NCI-H82 treated with DMSO at 0.1 percent for 48 hours (cell line): Measurements from ENCODE around the gene SMIM24.

Source experiments
- DNase-seq: peaks from one replicate; lab custom pipeline; 2025; ENCODE audit not compliant: unreplicated experiment; lab: John Stamatoyannopoulos, UW

SMIM24 gene

GRCh38 chr19:3499738-3500428 lies 19.6 kb upstream of the SMIM24 start:
- DNase-seq, result no peak

- no peak for DNase-seq
Observed at GRCh38 chr19:3497757-3498520, 17.6 kb upstream of the SMIM24 start.

- no peak for DNase-seq
Observed at GRCh38 chr19:3496392-3497273, 16.3 kb upstream of the SMIM24 start.

- no peak for DNase-seq
Observed at GRCh38 chr19:3494559-3494958, 14.2 kb upstream of the SMIM24 start.

GRCh38 chr19:3494051-3494450 lies 13.7 kb upstream of the SMIM24 start:
- DNase-seq, result no peak

GRCh38 chr19:3493651-3494050 lies 13.3 kb upstream of the SMIM24 start:
- DNase-seq, result no peak

GRCh38 chr19:3492919-3493318 lies 12.6 kb upstream of the SMIM24 start:
- DNase-seq, result no peak

GRCh38 chr19:3492131-3492839 lies 12.0 kb upstream of the SMIM24 start:
- DNase-seq, result no peak

- DNase-seq, result no peak
Observed at GRCh38 chr19:3491396-3492119, 11.2 kb upstream of the SMIM24 start.

GRCh38 chr19:3483226-3483628 lies 2.9 kb upstream of the SMIM24 start, which contains the start of gene SMIM44:
SMIM44 (minus strand) TSS chr19:3483441; CDS start chr19:3483403, 38 bp downstream.
- DNase-seq, result peak; percentile 44

GRCh38 chr19:3482507-3483225 lies 2.3 kb upstream of the SMIM24 start:
- DNase-seq, result no peak

GRCh38 chr19:3481241-3482090 lies 1.1 kb upstream of the SMIM24 start:
- no peak for DNase-seq

GRCh38 chr19:3479834-3480215 lies 500 bp downstream of the SMIM24 start:
- DNase-seq, result no peak

- DNase-seq, result no peak
Observed at GRCh38 chr19:3479177-3479833, 1.0 kb downstream of the SMIM24 start.

GRCh38 chr19:3478409-3479176 lies 1.7 kb downstream of the SMIM24 start:
- DNase-seq, result no peak

- no peak for DNase-seq
Observed at GRCh38 chr19:3477951-3478350, 2.4 kb downstream of the SMIM24 start.

GRCh38 chr19:3477506-3477905 lies 2.8 kb downstream of the SMIM24 start:
- no peak for DNase-seq
